HepG2 (cell line): Measurements from ENCODE around the gene TRMT2A.

Experiments
- CEBPG ChIP-seq: IDR thresholded peaks from 2 replicates; pipeline ENCODE4 v1.6.1; 2016
- EP300 ChIP-seq, 3 experiments: sonication (generic) in 1 of 3; formaldehyde crosslinking in 1 of 3; IDR thresholded peaks; 2 replicates each; pipeline versions ENCODE4 v1.5.1 to v1.6.1; 2011 to 2020; ENCODE audit warnings: low read depth in 2 of 3, low read length in 2 of 3, borderline replicate concordance in 1 of 3, improper control_type of control experiment in 1 of 3, mild to moderate bottlenecking in 1 of 3, missing genetic modification reagents in 1 of 3, moderate library complexity in 1 of 3
- FOXM1 ChIP-seq: sonication (generic); formaldehyde crosslinking; IDR thresholded peaks from 2 replicates; pipeline ENCODE4 v1.5.0; 2020; ENCODE audit warnings: missing genetic modification reagents
- GLI4 ChIP-seq: sonication (generic); formaldehyde crosslinking; IDR thresholded peaks from 2 replicates; pipeline ENCODE4 v1.5.1; 2020; ENCODE audit warnings: missing genetic modification reagents, mild to moderate bottlenecking, moderate library complexity, borderline replicate concordance
- KLF9 ChIP-seq: IDR thresholded peaks from 2 replicates; pipeline ENCODE4 v1.6.1; 2016; ENCODE audit warnings: low read depth
- MTA3 ChIP-seq: sonication (generic); formaldehyde crosslinking; IDR thresholded peaks from 2 replicates; pipeline ENCODE4 v1.4.0; 2020; ENCODE audit warnings: missing genetic modification reagents
- NFE2L2 ChIP-seq: fragments of 150-350 bp; IDR thresholded peaks from 2 replicates; pipeline ENCODE4 v1.6.1; 2014; ENCODE audit warnings: low read length
- ZNF362 ChIP-seq: sonication (generic); formaldehyde crosslinking; IDR thresholded peaks from 2 replicates; pipeline ENCODE4 v1.4.0; 2020; ENCODE audit warnings: missing genetic modification reagents, mild to moderate bottlenecking, borderline replicate concordance
- ZSCAN30 ChIP-seq: sonication (generic); formaldehyde crosslinking; IDR thresholded peaks from 2 replicates; pipeline ENCODE4 v1.5.0; 2020; ENCODE audit warnings: mild to moderate bottlenecking, missing genetic modification reagents
- TF ChIP-seq, protein P1 (sequence below): sonication (generic); formaldehyde crosslinking; IDR thresholded peaks from 2 replicates; pipeline ENCODE4 v1.5.0; 2020; ENCODE audit warnings: mild to moderate bottlenecking, missing genetic modification reagents, moderate library complexity
- TF ChIP-seq, protein P2 (sequence below): sonication (generic); formaldehyde crosslinking; IDR thresholded peaks from 2 replicates; pipeline ENCODE4 v1.4.0; 2020; ENCODE audit warnings: missing genetic modification reagents
- TF ChIP-seq, protein P3 (sequence below): sonication (generic); formaldehyde crosslinking; IDR thresholded peaks from 2 replicates; pipeline ENCODE4 v1.4.0; 2020; ENCODE audit warnings: missing genetic modification reagents

- TF ChIP-seq KLF9 (CRISPR knock-in tag) = no peak
- no peak for TF ChIP-seq NFE2L2
- TF ChIP-seq MTA3 (CRISPR knock-in tag) = no peak
- no peak for TF ChIP-seq EP300 (IDR thresholded peaks at IDR 0.05; ENCODE audit: low read depth in 2 of 2, low read length in 2 of 2)
- no peak for TF ChIP-seq EP300 (CRISPR knock-in tag; IDR thresholded peaks at IDR 0.05; ENCODE audit: borderline replicate concordance)
- TF ChIP-seq, protein P1, sequence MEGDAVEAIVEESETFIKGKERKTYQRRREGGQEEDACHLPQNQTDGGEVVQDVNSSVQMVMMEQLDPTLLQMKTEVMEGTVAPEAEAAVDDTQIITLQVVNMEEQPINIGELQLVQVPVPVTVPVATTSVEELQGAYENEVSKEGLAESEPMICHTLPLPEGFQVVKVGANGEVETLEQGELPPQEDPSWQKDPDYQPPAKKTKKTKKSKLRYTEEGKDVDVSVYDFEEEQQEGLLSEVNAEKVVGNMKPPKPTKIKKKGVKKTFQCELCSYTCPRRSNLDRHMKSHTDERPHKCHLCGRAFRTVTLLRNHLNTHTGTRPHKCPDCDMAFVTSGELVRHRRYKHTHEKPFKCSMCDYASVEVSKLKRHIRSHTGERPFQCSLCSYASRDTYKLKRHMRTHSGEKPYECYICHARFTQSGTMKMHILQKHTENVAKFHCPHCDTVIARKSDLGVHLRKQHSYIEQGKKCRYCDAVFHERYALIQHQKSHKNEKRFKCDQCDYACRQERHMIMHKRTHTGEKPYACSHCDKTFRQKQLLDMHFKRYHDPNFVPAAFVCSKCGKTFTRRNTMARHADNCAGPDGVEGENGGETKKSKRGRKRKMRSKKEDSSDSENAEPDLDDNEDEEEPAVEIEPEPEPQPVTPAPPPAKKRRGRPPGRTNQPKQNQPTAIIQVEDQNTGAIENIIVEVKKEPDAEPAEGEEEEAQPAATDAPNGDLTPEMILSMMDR (CRISPR knock-in tag) = no peak
- no peak for TF ChIP-seq CEBPG
- TF ChIP-seq FOXM1 = no peak
- TF ChIP-seq, protein P2, sequence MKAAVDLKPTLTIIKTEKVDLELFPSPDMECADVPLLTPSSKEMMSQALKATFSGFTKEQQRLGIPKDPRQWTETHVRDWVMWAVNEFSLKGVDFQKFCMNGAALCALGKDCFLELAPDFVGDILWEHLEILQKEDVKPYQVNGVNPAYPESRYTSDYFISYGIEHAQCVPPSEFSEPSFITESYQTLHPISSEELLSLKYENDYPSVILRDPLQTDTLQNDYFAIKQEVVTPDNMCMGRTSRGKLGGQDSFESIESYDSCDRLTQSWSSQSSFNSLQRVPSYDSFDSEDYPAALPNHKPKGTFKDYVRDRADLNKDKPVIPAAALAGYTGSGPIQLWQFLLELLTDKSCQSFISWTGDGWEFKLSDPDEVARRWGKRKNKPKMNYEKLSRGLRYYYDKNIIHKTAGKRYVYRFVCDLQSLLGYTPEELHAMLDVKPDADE = no peak
- TF ChIP-seq GLI4 (CRISPR knock-in tag) = no peak
- no peak for TF ChIP-seq ZSCAN30 (CRISPR knock-in tag)
- no peak for TF ChIP-seq ZNF362 (CRISPR knock-in tag)
- TF ChIP-seq, protein P3, sequence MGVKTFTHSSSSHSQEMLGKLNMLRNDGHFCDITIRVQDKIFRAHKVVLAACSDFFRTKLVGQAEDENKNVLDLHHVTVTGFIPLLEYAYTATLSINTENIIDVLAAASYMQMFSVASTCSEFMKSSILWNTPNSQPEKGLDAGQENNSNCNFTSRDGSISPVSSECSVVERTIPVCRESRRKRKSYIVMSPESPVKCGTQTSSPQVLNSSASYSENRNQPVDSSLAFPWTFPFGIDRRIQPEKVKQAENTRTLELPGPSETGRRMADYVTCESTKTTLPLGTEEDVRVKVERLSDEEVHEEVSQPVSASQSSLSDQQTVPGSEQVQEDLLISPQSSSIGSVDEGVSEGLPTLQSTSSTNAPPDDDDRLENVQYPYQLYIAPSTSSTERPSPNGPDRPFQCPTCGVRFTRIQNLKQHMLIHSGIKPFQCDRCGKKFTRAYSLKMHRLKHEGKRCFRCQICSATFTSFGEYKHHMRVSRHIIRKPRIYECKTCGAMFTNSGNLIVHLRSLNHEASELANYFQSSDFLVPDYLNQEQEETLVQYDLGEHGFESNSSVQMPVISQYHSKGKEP (CRISPR knock-in tag) = no peak
Observed at GRCh38 chr22:20164863-20165262, 47.8 kb upstream of the TRMT2A start.
